Upper lobe of left lung (tissue), 6 donors: ENCODE results near the gene GLRX3. TPM values are rescaled to one million over a fixed set of nuclear protein-coding genes. Genes with fewer than 3 reads are reported as not detected.

Experiments used
- ATAC-seq, 2 donors: fragments of 200-7000 bp; cut with Tn5 transposase; one replicate each; pipeline ENCODE4 v1.9.1; 2022; ENCODE audit warnings: mild to moderate bottlenecking in 2 of 2, moderate library complexity in 2 of 2; ENCODE audit not compliant: low FRiP score in 2 of 2
- DNase-seq, 2 donors: peaks; one replicate each; pipeline ENCODE4 v3.0.0-alpha.2; 2019 to 2020
- H3K27ac ChIP-seq, 4 donors: fragments of 200-600 bp; sonication (generic); one replicate each; pipeline ENCODE4 v1.5.1; 2016 to 2019
- H3K27me3 ChIP-seq, 4 donors: fragments of 200-600 bp; sonication (generic); one replicate each; pipeline ENCODE4 v1.5.1; 2017 to 2019
- H3K36me3 ChIP-seq, 4 donors: fragments of 200-600 bp; sonication (generic); one replicate each; pipeline ENCODE4 v1.5.1; 2016 to 2019
- H3K4me1 ChIP-seq, 4 donors: fragments of 200-600 bp; sonication (generic); one replicate each; pipeline ENCODE4 v1.5.1; 2018 to 2019
- H3K4me3 ChIP-seq, 4 donors: fragments of 200-600 bp; sonication (generic); one replicate each; pipeline ENCODE4 v1.5.1; 2017 to 2019; ENCODE audit warnings: mild to moderate bottlenecking in 2 of 4, moderate library complexity in 1 of 4
- H3K9me3 ChIP-seq, 4 donors: fragments of 200-600 bp; sonication (generic); one replicate each; pipeline ENCODE4 v1.5.1; 2018 to 2019
- EP300 ChIP-seq, 4 donors: sonication (generic); formaldehyde crosslinking; IDR thresholded peaks; one replicate each; pipeline ENCODE4 v1.5.1; 2017; ENCODE audit warnings: antibody characterized with exemption in 4 of 4, control low read depth in 2 of 4
- POLR2A ChIP-seq, 4 donors: fragments of 450-650 bp; IDR thresholded peaks; one replicate each; pipeline ENCODE4 v1.5.1; 2016 to 2017; ENCODE audit warnings: antibody characterized with exemption in 4 of 4, mild to moderate bottlenecking in 2 of 4
- POLR2AphosphoS5 ChIP-seq, 2 donors: sonication (generic); formaldehyde crosslinking; IDR thresholded peaks; one replicate each; pipeline ENCODE4 v1.5.1; 2017; ENCODE audit warnings: antibody characterized with exemption in 2 of 2
- WGBS, 2 donors: methylation state at CpG; one replicate each; pipeline ENCODE4 v1.1.5; 2017 to 2018; 5-methylcytosine and 5-hydroxymethylcytosine counted together
- total RNA-seq, 6 donors: library from RNA; depleted of rRNA in 4 of 6; stranded (reverse); fragments of >200 nt in 4 of 6; gene quantifications; one replicate each; pipeline versions ENCODE4 v1.1.0 to v1.2.1, GENCODE V29; 2016 to 2021
- TF ChIP-seq, protein P1 (sequence below), 6 experiments: fragments of 450-650 bp in 4 of 6; fragments of 200-600 bp in 2 of 6; sonication (generic) in 2 of 6; IDR thresholded peaks; one replicate each; pipeline ENCODE4 v1.5.1; 2016 to 2019; ENCODE audit warnings: antibody characterized with exemption in 6 of 6
- donor health status: DM: no; HTN: no; CAD: no; lungs with moderate emphysema.
- donor health status: DM: no; HTN: yes; CAD: no; lungs with severe emphysema.

GLRX3 gene
- total RNA-seq, 6 donors from 2014 or later, result 21.8 to 64.2 (median 45.7) TPM

DNA sequence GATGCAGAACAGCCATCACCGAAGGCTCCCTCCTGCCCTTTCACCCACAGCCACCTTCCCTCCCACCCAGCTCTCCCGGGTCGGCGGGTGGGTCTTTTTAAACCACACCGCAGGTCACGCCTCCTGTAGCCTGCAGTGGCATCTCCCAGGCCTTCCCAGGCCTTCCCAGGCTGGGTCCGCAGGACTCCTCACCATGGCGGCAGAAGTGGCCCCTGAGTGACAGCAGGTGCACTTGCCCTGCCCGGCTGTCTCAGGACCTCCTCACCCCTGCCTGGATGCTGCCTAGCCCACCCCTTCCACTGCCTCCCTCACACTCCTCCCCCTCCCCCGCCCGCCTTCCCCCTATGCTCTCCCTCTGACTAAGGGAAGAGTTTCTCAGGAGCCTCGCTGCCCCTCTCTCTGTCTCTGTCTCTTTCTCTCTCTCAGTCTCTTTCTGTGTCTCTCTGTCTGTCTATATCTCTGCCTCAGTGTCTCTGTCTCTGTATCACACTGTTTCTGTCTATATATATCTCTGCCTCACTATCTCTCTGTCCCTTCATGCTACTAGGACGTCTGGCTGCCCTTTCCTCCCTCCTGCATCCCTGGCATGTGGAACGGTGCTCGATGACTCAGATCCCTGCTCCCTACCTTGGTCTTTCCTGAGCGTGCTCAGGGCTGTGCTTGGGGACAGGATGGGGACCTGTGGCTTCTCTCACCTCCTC is 57.5 kb downstream of the GLRX3 start:
- H3K27ac ChIP-seq, result no peak overlapping the region
- DNase-seq (peak in 1 of 2 donors; percentile 49), ATAC-seq (no peak)
- 56 to 61% methylated on average over 14 to 16 of the region's 16 CpGs for WGBS, 2 donors
- no peaks in the 10 kb centered on the region for H3K27me3 ChIP-seq
- no peaks in the 10 kb centered on the region for H3K9me3 ChIP-seq
- no peak overlapping the region for H3K4me3 ChIP-seq
- H3K4me1 ChIP-seq, result peaks cover 7 to 14% (median 9%) of the 10 kb centered on the region in 4 donors
- H3K36me3 ChIP-seq, result no peaks in the 10 kb centered on the region
- TF ChIP-seq POLR2A (IDR thresholded peaks at IDR 0.05), result no peak
- TF ChIP-seq, protein P1, sequence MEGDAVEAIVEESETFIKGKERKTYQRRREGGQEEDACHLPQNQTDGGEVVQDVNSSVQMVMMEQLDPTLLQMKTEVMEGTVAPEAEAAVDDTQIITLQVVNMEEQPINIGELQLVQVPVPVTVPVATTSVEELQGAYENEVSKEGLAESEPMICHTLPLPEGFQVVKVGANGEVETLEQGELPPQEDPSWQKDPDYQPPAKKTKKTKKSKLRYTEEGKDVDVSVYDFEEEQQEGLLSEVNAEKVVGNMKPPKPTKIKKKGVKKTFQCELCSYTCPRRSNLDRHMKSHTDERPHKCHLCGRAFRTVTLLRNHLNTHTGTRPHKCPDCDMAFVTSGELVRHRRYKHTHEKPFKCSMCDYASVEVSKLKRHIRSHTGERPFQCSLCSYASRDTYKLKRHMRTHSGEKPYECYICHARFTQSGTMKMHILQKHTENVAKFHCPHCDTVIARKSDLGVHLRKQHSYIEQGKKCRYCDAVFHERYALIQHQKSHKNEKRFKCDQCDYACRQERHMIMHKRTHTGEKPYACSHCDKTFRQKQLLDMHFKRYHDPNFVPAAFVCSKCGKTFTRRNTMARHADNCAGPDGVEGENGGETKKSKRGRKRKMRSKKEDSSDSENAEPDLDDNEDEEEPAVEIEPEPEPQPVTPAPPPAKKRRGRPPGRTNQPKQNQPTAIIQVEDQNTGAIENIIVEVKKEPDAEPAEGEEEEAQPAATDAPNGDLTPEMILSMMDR (IDR thresholded peaks at IDR 0.05), result no peak
- TF ChIP-seq POLR2AphosphoS5 (IDR thresholded peaks at IDR 0.05), result no peak
- no peak for TF ChIP-seq EP300 (IDR thresholded peaks at IDR 0.05)

DNA sequence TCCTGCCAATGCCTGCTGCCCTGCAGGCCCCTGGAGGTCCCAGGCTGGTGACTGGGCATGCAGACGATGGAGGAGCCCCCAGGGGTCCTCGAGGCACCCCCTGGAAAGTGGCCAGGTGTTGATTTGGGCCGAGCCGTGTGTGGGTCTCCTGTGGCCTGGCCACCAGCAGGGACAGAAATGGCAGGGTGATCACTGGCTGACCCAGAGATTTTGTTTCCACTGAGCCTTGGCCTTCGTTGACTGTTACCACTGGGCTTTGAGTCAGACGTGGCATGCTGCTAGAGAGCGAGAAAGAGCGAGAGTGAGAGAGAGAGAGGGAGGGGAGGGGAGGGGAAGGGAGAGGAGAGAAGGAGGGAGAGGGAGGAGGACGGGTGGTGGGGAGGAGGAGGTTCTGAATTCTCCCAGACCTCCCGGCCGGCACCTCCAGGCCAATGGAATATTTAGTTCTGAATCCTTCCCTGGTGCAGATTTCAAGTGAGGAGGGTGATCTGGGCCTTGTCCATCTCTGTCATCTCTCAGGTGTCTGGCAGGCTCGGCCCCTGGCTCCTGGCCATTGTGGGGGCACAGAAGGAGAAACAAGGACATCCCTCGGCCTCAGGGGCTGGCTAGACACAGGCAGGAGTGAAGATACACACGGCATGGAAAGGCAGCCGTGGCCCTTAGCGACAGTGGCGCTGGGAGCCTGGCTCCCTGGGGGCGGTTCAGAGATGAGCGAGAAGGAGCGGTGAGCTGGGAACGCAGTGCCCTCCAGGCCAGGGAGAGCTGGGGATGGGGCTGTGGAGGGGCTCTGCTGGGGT is 58.2 kb downstream of the GLRX3 start:
- Histone ChIP-seq H3K36me3 (no peaks in the 10 kb centered on the region), H3K4me3 (no peak overlapping the region), H3K9me3 (no peaks in the 10 kb centered on the region), H3K27me3 (no peaks in the 10 kb centered on the region), H3K4me1 (peaks cover 7 to 14% (median 9%) of the 10 kb centered on the region in 4 donors), H3K27ac (no peak overlapping the region)
- TF ChIP-seq, protein P1 (IDR thresholded peaks at IDR 0.05), result no peak
- TF ChIP-seq EP300 (IDR thresholded peaks at IDR 0.05) (no peak), POLR2A (IDR thresholded peaks at IDR 0.05) (no peak), POLR2AphosphoS5 (IDR thresholded peaks at IDR 0.05) (no peak)
- DNase-seq (peak in 1 of 2 donors; percentile 56), ATAC-seq (no peak)
- 68 to 78% methylated on average over 19 of the region's 21 CpGs for WGBS, 2 donors

DNA sequence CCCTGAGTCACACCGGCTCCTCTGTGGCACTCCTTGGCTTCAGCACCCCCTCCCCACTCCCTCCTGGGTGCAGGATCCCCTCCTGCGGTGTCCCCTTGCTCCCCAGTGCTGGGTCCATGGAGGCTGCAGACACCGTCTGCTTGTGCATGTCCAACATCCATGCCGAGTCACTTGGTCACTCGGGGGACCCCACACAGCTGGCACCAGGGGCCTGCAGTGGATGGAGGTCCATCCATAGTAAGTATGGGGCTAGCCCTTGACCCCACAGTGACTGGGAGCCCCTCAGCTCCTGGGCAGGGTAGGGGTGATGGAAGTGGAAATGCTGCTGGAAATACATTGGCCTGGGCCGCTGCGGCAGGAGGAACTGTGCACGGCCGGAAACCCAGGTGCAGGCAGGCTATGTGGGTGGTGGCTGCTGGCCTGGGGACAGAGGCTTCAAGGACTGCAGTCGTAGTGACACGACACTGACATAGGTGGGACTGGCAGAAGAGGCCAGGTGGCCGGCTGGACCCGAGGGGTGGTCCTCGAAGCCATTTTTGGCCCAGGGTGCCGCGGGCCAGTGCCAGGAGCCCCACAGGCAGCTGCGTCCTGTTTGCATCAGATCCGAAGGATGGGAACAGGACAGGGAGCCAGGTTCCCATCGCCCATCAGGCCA is 58.9 kb downstream of the GLRX3 start:
- peaks cover 7 to 10% (median 8%) of the 10 kb centered on the region in 4 donors for H3K4me1 ChIP-seq
- no peak for ATAC-seq
- TF ChIP-seq, protein P1 (IDR thresholded peaks at IDR 0.05), result no peak
- TF ChIP-seq POLR2A (IDR thresholded peaks at IDR 0.05) (no peak), EP300 (IDR thresholded peaks at IDR 0.05) (no peak), POLR2AphosphoS5 (IDR thresholded peaks at IDR 0.05) (no peak)
- peak in 1 of 2 donors; percentile 72 for DNase-seq
- no peak overlapping the region for H3K27ac ChIP-seq
- H3K9me3 ChIP-seq, result no peaks in the 10 kb centered on the region
- WGBS, 2 donors, result 84 to 91% methylated on average over 10 to 16 of the region's 19 CpGs
- H3K4me3 ChIP-seq, result no peak overlapping the region
- H3K27me3 ChIP-seq, result no peaks in the 10 kb centered on the region
- no peaks in the 10 kb centered on the region for H3K36me3 ChIP-seq

DNA sequence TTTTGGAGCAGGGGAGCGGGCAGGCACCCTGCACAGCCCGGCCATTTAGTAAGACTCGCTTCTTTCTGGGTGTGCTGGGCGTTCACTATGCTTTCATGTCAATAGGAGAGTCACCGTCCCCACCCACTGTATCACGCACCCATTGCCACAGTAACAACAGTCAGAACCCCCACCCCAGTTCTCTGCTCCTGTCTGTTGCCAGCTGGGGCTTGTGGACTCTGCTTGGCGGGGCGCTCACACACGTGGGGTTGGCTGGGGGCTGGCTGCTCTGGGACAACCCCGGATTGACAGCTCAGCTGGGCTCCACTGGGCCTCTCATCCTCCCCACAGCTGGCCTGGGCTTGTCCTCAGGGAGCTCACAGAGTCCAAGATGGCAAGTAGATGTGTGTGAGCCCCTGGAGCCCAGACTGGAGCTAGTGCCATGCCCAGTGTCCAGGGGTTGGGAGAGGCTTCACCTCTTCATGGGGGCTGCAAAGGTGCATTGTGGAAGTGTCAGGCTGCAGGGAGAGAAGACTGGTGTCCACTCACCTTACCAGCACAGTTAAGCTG is 59.6 kb downstream of the GLRX3 start:
- ATAC-seq, result no peak
- no peak for DNase-seq
- no peaks in the 10 kb centered on the region for H3K27me3 ChIP-seq
- H3K36me3 ChIP-seq, result no peaks in the 10 kb centered on the region
- H3K4me3 ChIP-seq, result no peak overlapping the region
- H3K4me1 ChIP-seq, result peaks cover 1 to 3% (median 2%) of the 10 kb centered on the region in 4 donors
- no peak overlapping the region for H3K27ac ChIP-seq
- H3K9me3 ChIP-seq, result no peaks in the 10 kb centered on the region
- WGBS, 2 donors, result 77 to 81% methylated on average over 6 to 10 of the region's 10 CpGs
- TF ChIP-seq, protein P1 (IDR thresholded peaks at IDR 0.05), result no peak
- TF ChIP-seq EP300 (IDR thresholded peaks at IDR 0.05), result no peak
- TF ChIP-seq POLR2AphosphoS5 (IDR thresholded peaks at IDR 0.05), result no peak
- TF ChIP-seq POLR2A (IDR thresholded peaks at IDR 0.05), result no peak
